Testis (tissue), 3 donors: ENCODE measurements around the gene BRSK2. TPM values are rescaled to one million over a fixed set of nuclear protein-coding genes. Genes with fewer than 3 reads are reported as not detected.

Experiments used
- DNase-seq: peaks from one replicate; pipeline ENCODE4 v3.0.0-alpha.2; 2019
- H3K27ac ChIP-seq, 2 donors: fragments of 200-600 bp; sonication (generic); one replicate each; pipeline ENCODE4 v1.5.1; 2019
- H3K27me3 ChIP-seq: fragments of 200-600 bp; sonication (generic); one replicate; pipeline ENCODE4 v1.5.1; 2019
- H3K36me3 ChIP-seq: fragments of 200-600 bp; sonication (generic); one replicate; pipeline ENCODE4 v1.5.1; 2017; ENCODE audit warnings: low read depth; ENCODE audit errors: missing control alignments
- H3K4me1 ChIP-seq: fragments of 200-600 bp; sonication (generic); one replicate; pipeline ENCODE4 v1.5.1; 2019
- H3K4me3 ChIP-seq, 2 donors: fragments of 200-600 bp; sonication (generic); one replicate each; pipeline ENCODE4 v1.5.1; 2017 to 2019
- H3K9me3 ChIP-seq: fragments of 200-600 bp; sonication (generic); one replicate; pipeline ENCODE4 v1.5.1; 2017
- CTCF ChIP-seq, 3 experiments: fragments of 450-650 bp in 2 of 3; fragments of 200-600 bp in 1 of 3; sonication (generic) in 1 of 3; IDR thresholded peaks; one replicate each; pipeline ENCODE4 v1.5.1; 2016 to 2019; ENCODE audit warnings: antibody characterized with exemption in 3 of 3, mild to moderate bottlenecking in 2 of 3, moderate library complexity in 1 of 3
- POLR2A ChIP-seq: fragments of 450-650 bp; IDR thresholded peaks from one replicate; pipeline ENCODE4 v1.6.1; 2017; ENCODE audit warnings: antibody characterized with exemption, mild to moderate bottlenecking, moderate library complexity
- WGBS, 2 donors: methylation state at CpG; one replicate each; pipeline ENCODE4 v1.1.5; 2018; 5-methylcytosine and 5-hydroxymethylcytosine counted together
- intact Hi-C: fragments of 100-400 bp; cut with DNase I; formaldehyde crosslinking; loops from one replicate; pipeline ENCODE4 v1.15.1; 2023; ENCODE audit warnings: low total_unique reads
- polyA plus RNA-seq: library from polyadenylated mRNA; stranded (reverse); fragments of 350-450 nt; fragmentation: Illumina TruSeq; extraction: RNeasy Lipid Tissue Mini Kit (QIAGEN cat#74804); gene quantifications from one replicate; pipeline ENCODE4 v1.2.3, GENCODE V29; 2014; ENCODE audit warnings: low read depth, low replicate concordance; ENCODE audit not compliant: insufficient read depth
- total RNA-seq, 2 donors: library from RNA; depleted of rRNA; stranded (reverse); fragments of >200 nt; gene quantifications; one replicate each; pipeline ENCODE4 v1.2.3, GENCODE V29; 2016

BRSK2 gene
- total and polyA plus RNA-seq, 3 donors from 2014 or later, result 24.7 to 52.3 (median 49.1) TPM

- intact Hi-C loops, result no loop called here
- H3K27me3 ChIP-seq, result no peaks in the 10 kb centered on the region
- H3K36me3 ChIP-seq, result no peaks in the 10 kb centered on the region
- H3K9me3 ChIP-seq, result no peaks in the 10 kb centered on the region
- H3K4me3 ChIP-seq, result no peak overlapping the region
- no peak for TF ChIP-seq POLR2A
- no peak for TF ChIP-seq CTCF (IDR thresholded peaks at IDR 0.05)
- WGBS, 2 donors, result 84 to 86% methylated on average over 6 to 11 of the region's 11 CpGs
- peaks cover 14% of the 10 kb centered on the region for H3K4me1 ChIP-seq
- no peak for DNase-seq
- no peak overlapping the region for H3K27ac ChIP-seq
These were observed 49.6 kb downstream of the BRSK2 start for GRCh38 chr11:1439341-1439740.

- intact Hi-C loops, result no loop called here
- no peaks in the 10 kb centered on the region for H3K36me3 ChIP-seq
- no peak overlapping the region for H3K4me3 ChIP-seq
- peaks cover 14% of the 10 kb centered on the region for H3K4me1 ChIP-seq
- H3K27ac ChIP-seq, result no peak overlapping the region
- DNase-seq, result no peak
- TF ChIP-seq POLR2A (no peak), CTCF (IDR thresholded peaks at IDR 0.05) (no peak)
- H3K9me3 ChIP-seq, result no peaks in the 10 kb centered on the region
- WGBS, 2 donors, result 87 to 98% methylated on average over 7 to 11 of the region's 11 CpGs
- no peaks in the 10 kb centered on the region for H3K27me3 ChIP-seq
These were observed 50.3 kb downstream of the BRSK2 start for GRCh38 chr11:1440066-1440465.

- intact Hi-C loops, result no loop called here
- 97 to 100% methylated on average over 1 to 12 of the region's 12 CpGs for WGBS, 2 donors
- Histone ChIP-seq H3K27ac (no peak overlapping the region), H3K4me1 (peaks cover 14% of the 10 kb centered on the region), H3K9me3 (no peaks in the 10 kb centered on the region), H3K27me3 (no peaks in the 10 kb centered on the region), H3K36me3 (no peaks in the 10 kb centered on the region), H3K4me3 (no peak overlapping the region)
- DNase-seq, result no peak
- no peak for TF ChIP-seq POLR2A
- TF ChIP-seq CTCF (IDR thresholded peaks at IDR 0.05), result no peak
These were observed 50.8 kb downstream of the BRSK2 start for GRCh38 chr11:1440496-1440895.

- Histone ChIP-seq H3K4me1 (peaks cover 14% of the 10 kb centered on the region), H3K27ac (no peak overlapping the region), H3K27me3 (no peaks in the 10 kb centered on the region), H3K36me3 (no peaks in the 10 kb centered on the region), H3K9me3 (no peaks in the 10 kb centered on the region), H3K4me3 (no peak overlapping the region)
- intact Hi-C loops, result no loop called here
- TF ChIP-seq CTCF (IDR thresholded peaks at IDR 0.05) (no peak), POLR2A (no peak)
- no peak for DNase-seq
- 38 to 64% methylated on average over 3 to 9 of the region's 9 CpGs for WGBS, 2 donors
These were observed 52.4 kb downstream of the BRSK2 start for GRCh38 chr11:1442163-1442562.

- WGBS, 2 donors, result 68 to 90% methylated on average over 8 to 24 of the region's 28 CpGs
These were observed 53.2 kb downstream of the BRSK2 start for GRCh38 chr11:1442807-1443366.

More at GRCh38 chr11:1442807-1443366, 53.2 kb downstream of the BRSK2 start:
- Histone ChIP-seq H3K4me1 (peaks cover 9% of the 10 kb centered on the region), H3K9me3 (no peaks in the 10 kb centered on the region), H3K4me3 (no peak overlapping the region), H3K27ac (no peak overlapping the region), H3K27me3 (no peaks in the 10 kb centered on the region), H3K36me3 (no peaks in the 10 kb centered on the region)
- intact Hi-C loops, result no loop called here
- no peak for DNase-seq
- no peak for TF ChIP-seq CTCF (IDR thresholded peaks at IDR 0.05)
- TF ChIP-seq POLR2A, result no peak
